Stomach smooth muscle (tissue), 2 donors: ENCODE results near the gene SEPTIN3.

Experiments used
- H3K27ac ChIP-seq: one replicate; pipeline ENCODE4 v1.7.0; 2013; ENCODE audit warnings: mild to moderate bottlenecking, low read length, inconsistent platforms
- H3K27me3 ChIP-seq, 2 donors: one replicate each; pipeline ENCODE4 v1.7.0; 2013; ENCODE audit warnings: low read length in 2 of 2; ENCODE audit not compliant: insufficient read depth in 2 of 2, control insufficient read depth in 1 of 2
- H3K36me3 ChIP-seq, 2 donors: one replicate each; pipeline ENCODE4 v1.7.0; 2013; ENCODE audit warnings: low read length in 2 of 2; ENCODE audit not compliant: control insufficient read depth in 2 of 2, insufficient read depth in 2 of 2
- H3K4me1 ChIP-seq: one replicate; pipeline ENCODE4 v1.7.0; 2013; ENCODE audit warnings: low read length; ENCODE audit not compliant: control insufficient read depth, insufficient read depth
- H3K4me3 ChIP-seq, 2 donors: one replicate each; pipeline ENCODE4 v1.7.0; 2013; ENCODE audit warnings: low read length in 2 of 2
- H3K9ac ChIP-seq, 2 donors: one replicate each; pipeline ENCODE4 v1.7.0; 2013; ENCODE audit warnings: low read length in 2 of 2, mild to moderate bottlenecking in 1 of 2
- H3K9me3 ChIP-seq, 2 donors: one replicate each; pipeline ENCODE4 v1.7.0; 2013; ENCODE audit warnings: low read length in 2 of 2; ENCODE audit not compliant: control insufficient read depth in 2 of 2
- donor health status: healthy.
- donor health status: Pancreatic carcinoma.

SEPTIN3 gene

DNA sequence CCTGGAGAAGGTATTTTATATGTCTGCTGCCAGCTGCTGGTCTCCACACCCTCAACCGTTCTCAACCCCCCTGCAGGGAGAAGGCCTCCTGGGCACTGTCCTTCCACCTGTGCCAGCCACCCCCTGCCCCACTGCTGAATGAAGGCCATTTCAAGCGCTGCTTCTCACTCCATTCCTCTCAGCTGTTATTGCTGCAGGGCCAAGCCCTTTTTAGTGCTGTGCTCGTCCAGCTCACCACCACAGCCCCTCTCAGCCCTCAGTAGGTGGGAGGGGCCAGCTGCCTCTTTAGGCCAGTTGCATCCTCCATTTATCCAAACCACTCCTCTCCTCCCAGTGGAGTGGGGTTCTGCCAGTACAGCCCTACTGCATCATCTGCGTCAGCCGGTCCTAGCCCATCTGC is 27.6 kb downstream of the SEPTIN3 start:
- H3K36me3 ChIP-seq = no peaks in the 10 kb centered on the region
- H3K27ac ChIP-seq = no peak overlapping the region
- no peak overlapping the region for H3K9ac ChIP-seq
- H3K9me3 ChIP-seq = peaks cover 0 to 4% of the 10 kb centered on the region in 2 donors
- no peak overlapping the region for H3K4me3 ChIP-seq
- no peaks in the 10 kb centered on the region for H3K4me1 ChIP-seq
- peaks cover 3 to 4% of the 10 kb centered on the region in 2 donors for H3K27me3 ChIP-seq

- Histone ChIP-seq H3K4me1 (no peaks in the 10 kb centered on the region), H3K27ac (no peak within 1 kb of the TSS), H3K36me3 (no peaks in the 10 kb centered on the region), H3K4me3 (peak within 1 kb of the TSS; percentile 66 to 73), H3K9me3 (peaks cover 0 to 5% of the 10 kb centered on the region in 2 donors), H3K27me3 (peaks cover 3 to 4% of the 10 kb centered on the region in 2 donors), H3K9ac (no peak within 1 kb of the TSS)
These were observed 29.4 kb downstream of the SEPTIN3 start, which contains the start of gene WBP2NL for GRCh38 chr22:41998361-41999261. Gene WBP2NL (plus strand): TSS chr22:41998788. CDS start chr22:41998819, 31 bp downstream.

GRCh38 chr22:42000466-42000865 is 31.2 kb downstream of the SEPTIN3 start:
- H3K9ac ChIP-seq = no peak overlapping the region
- H3K9me3 ChIP-seq = peaks cover 0 to 5% of the 10 kb centered on the region in 2 donors
- no peak overlapping the region for H3K27ac ChIP-seq
- peaks cover 3 to 4% of the 10 kb centered on the region in 2 donors for H3K27me3 ChIP-seq
- no peaks in the 10 kb centered on the region for H3K4me1 ChIP-seq
- H3K4me3 ChIP-seq = no peak overlapping the region
- no peaks in the 10 kb centered on the region for H3K36me3 ChIP-seq

GRCh38 chr22:42001121-42001520 is 31.9 kb downstream of the SEPTIN3 start:
- H3K27ac ChIP-seq = no peak overlapping the region
- peaks cover 0 to 5% of the 10 kb centered on the region in 2 donors for H3K9me3 ChIP-seq
- H3K4me1 ChIP-seq = no peaks in the 10 kb centered on the region
- no peak overlapping the region for H3K4me3 ChIP-seq
- no peaks in the 10 kb centered on the region for H3K36me3 ChIP-seq
- peaks cover 3 to 4% of the 10 kb centered on the region in 2 donors for H3K27me3 ChIP-seq
- no peak overlapping the region for H3K9ac ChIP-seq

GRCh38 chr22:42001706-42002105 is 32.5 kb downstream of the SEPTIN3 start:
- H3K9ac ChIP-seq = no peak overlapping the region
- H3K4me1 ChIP-seq = no peaks in the 10 kb centered on the region
- peaks cover 0 to 5% of the 10 kb centered on the region in 2 donors for H3K9me3 ChIP-seq
- H3K4me3 ChIP-seq = no peak overlapping the region
- no peaks in the 10 kb centered on the region for H3K36me3 ChIP-seq
- H3K27me3 ChIP-seq = peaks cover 3 to 4% of the 10 kb centered on the region in 2 donors
- no peak overlapping the region for H3K27ac ChIP-seq

DNA sequence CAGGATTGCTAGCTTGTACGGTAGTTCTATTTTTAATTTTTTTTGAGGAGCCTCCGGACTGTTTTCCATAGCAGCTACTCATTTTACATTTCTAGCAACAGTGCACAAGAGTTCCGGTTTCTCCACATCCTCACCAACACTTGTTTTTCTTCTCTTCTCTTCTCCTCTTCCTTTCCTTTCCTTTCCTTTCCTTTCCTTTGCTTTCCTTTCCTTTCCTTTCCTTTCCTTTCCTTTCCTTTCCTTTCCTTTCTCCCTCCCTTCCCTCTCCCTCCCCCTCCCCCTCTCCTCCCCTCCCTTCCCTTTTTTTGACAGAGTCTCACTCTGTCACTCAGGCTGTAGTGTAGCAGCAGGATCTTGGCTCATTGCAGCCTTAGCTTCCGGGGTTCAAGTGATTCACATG is 38.7 kb downstream of the SEPTIN3 start:
- no peaks in the 10 kb centered on the region for H3K4me1 ChIP-seq
- no peaks in the 10 kb centered on the region for H3K36me3 ChIP-seq
- H3K4me3 ChIP-seq = no peak overlapping the region
- no peak overlapping the region for H3K9ac ChIP-seq
- H3K27me3 ChIP-seq = no peaks in the 10 kb centered on the region
- H3K27ac ChIP-seq = no peak overlapping the region
- H3K9me3 ChIP-seq = no peaks in the 10 kb centered on the region

DNA sequence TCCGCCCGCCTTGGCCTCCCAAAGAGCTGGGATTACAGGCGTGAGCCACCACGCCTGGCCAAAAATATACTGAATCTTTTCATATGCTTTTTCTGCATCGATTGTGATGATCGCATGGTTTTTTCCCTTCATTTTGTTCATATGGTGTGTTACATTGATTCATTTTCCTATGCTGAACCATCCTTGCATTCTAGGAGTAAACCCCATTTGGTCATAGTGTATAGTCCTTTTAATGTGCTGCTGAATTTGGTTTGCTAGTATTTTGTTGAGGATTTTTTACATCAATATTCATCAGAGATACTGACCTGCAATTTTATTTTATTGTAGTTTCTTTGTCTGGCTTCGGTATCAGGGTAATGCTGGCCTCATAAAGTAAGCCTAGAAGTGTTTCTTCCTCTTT is 41.5 kb downstream of the SEPTIN3 start:
- Histone ChIP-seq H3K27ac (no peak overlapping the region), H3K9ac (no peak overlapping the region), H3K36me3 (no peaks in the 10 kb centered on the region), H3K9me3 (no peaks in the 10 kb centered on the region), H3K4me3 (no peak overlapping the region), H3K4me1 (no peaks in the 10 kb centered on the region), H3K27me3 (no peaks in the 10 kb centered on the region)

GRCh38 chr22:42013385-42013784 is 44.1 kb downstream of the SEPTIN3 start:
- Histone ChIP-seq H3K9me3 (no peaks in the 10 kb centered on the region), H3K36me3 (no peaks in the 10 kb centered on the region), H3K4me1 (no peaks in the 10 kb centered on the region), H3K4me3 (no peak overlapping the region), H3K27me3 (no peaks in the 10 kb centered on the region), H3K27ac (no peak overlapping the region), H3K9ac (no peak overlapping the region)

DNA sequence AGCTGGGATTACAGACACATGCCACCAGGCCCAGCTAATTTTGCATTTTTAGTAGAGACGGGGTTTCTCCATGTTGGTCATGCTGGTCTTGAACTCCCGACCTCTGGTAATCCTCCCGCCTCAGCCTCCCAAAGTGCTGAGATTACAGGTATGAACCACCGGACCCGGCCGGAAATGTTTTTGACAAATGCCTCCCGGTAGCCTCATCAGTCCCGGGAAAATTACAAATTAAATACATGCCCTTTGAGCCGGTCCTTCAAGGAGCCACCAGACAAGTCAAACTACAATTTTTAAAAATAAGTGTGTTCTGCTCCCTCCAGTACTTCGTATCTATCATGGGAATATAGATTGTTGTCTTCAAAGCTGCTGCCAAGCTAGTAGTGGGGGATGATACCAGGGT is 46.9 kb downstream of the SEPTIN3 start:
- no peaks in the 10 kb centered on the region for H3K4me1 ChIP-seq
- H3K27me3 ChIP-seq = no peaks in the 10 kb centered on the region

GRCh38 chr22:42018224-42018623 is 49.0 kb downstream of the SEPTIN3 start:
- no peak overlapping the region for H3K9ac ChIP-seq
- H3K36me3 ChIP-seq = no peaks in the 10 kb centered on the region
- no peak overlapping the region for H3K4me3 ChIP-seq
- H3K9me3 ChIP-seq = no peaks in the 10 kb centered on the region
- no peaks in the 10 kb centered on the region for H3K27me3 ChIP-seq
- H3K4me1 ChIP-seq = no peaks in the 10 kb centered on the region
- no peak overlapping the region for H3K27ac ChIP-seq

More for the DNA sequence above, 46.9 kb downstream of the SEPTIN3 start:
- Histone ChIP-seq H3K27ac (no peak overlapping the region), H3K36me3 (no peaks in the 10 kb centered on the region), H3K4me3 (no peak overlapping the region), H3K9ac (no peak overlapping the region), H3K9me3 (no peaks in the 10 kb centered on the region)
